Osteoblast (primary cell): Measurements from ENCODE around the gene TTC13. TPM values are rescaled to one million over a fixed set of nuclear protein-coding genes. Genes with fewer than 3 reads are reported as not detected.
A peak's percentile ranks its signal among the peaks of the same experiment; 100 is the strongest.

ENCODE experiments used
- DNase-seq: peaks from one replicate; pipeline ENCODE4 v3.0.0; 2011; ENCODE audit warnings: low spot score, mixed read lengths; ENCODE audit not compliant: insufficient read length; ENCODE audit errors: missing footprints
- H2AFZ ChIP-seq: 2 replicates; pipeline ENCODE4 v1.6.0; 2011; ENCODE audit warnings: mild to moderate bottlenecking, low read length
- H3K27ac ChIP-seq: 2 replicates; pipeline ENCODE4 v1.5.1; 2011; ENCODE audit warnings: mild to moderate bottlenecking, low read depth, low read length, moderate library complexity
- H3K27me3 ChIP-seq: 2 replicates; pipeline ENCODE4 v1.6.0; 2012; ENCODE audit warnings: mild to moderate bottlenecking, control low read depth, inconsistent platforms, low read length, moderate library complexity; ENCODE audit not compliant: insufficient read depth
- H3K36me3 ChIP-seq: 2 replicates; pipeline ENCODE4 v1.5.1; 2011; ENCODE audit warnings: mild to moderate bottlenecking, low read length, control low read depth, moderate library complexity; ENCODE audit not compliant: insufficient read depth
- H3K4me1 ChIP-seq: 2 replicates; pipeline ENCODE4 v1.5.1; 2011; ENCODE audit warnings: mild to moderate bottlenecking, low read length, control low read depth, moderate library complexity; ENCODE audit not compliant: insufficient read depth
- H3K4me2 ChIP-seq: 2 replicates; pipeline ENCODE4 v1.6.0; 2011; ENCODE audit warnings: mild to moderate bottlenecking, low read length; ENCODE audit not compliant: insufficient read depth
- H3K4me3 ChIP-seq: fragments of 200-600 bp; sonication (generic); 3 replicates; pipeline ENCODE4 v1.5.1; 2012; ENCODE audit warnings: mild to moderate bottlenecking, low read length, inconsistent platforms; ENCODE audit not compliant: insufficient read depth
- H3K79me2 ChIP-seq: 2 replicates; pipeline ENCODE4 v1.6.0; 2012; ENCODE audit warnings: mild to moderate bottlenecking, low read length, control low read depth, inconsistent platforms; ENCODE audit not compliant: insufficient read depth
- H3K9me3 ChIP-seq: 2 replicates; pipeline ENCODE4 v1.5.1; 2011; ENCODE audit warnings: low read depth, low read length, control low read depth
- H4K20me1 ChIP-seq: 2 replicates; pipeline ENCODE4 v1.6.0; 2012; ENCODE audit warnings: mild to moderate bottlenecking, low read length, control low read depth; ENCODE audit not compliant: insufficient read depth
- CTCF ChIP-seq: IDR thresholded peaks from 2 replicates; pipeline ENCODE4 v1.5.1; 2011; ENCODE audit warnings: mild to moderate bottlenecking, low read depth, low read length, moderate library complexity; ENCODE audit errors: extremely low read depth
- total RNA-seq: library from RNA; depleted of rRNA; stranded (reverse); fragments of >200 nt; gene quantifications from 2 replicates; pipeline ENCODE4 v1.2.3, GENCODE V29; 2012

Gene TTC13
- total RNA-seq, 1 donor = 15.9 TPM

- no peak for TF ChIP-seq CTCF
- Histone ChIP-seq H3K36me3 (peaks cover 4% of the 10 kb centered on the region), H3K27ac (no peak overlapping the region), H2AFZ (no peak overlapping the region), H3K9me3 (no peaks in the 10 kb centered on the region), H3K4me2 (no peak overlapping the region), H3K79me2 (peaks cover 26% of the 10 kb centered on the region), H3K4me1 (peaks cover 19% of the 10 kb centered on the region), H3K27me3 (no peaks in the 10 kb centered on the region), H4K20me1 (no peaks in the 10 kb centered on the region), H3K4me3 (no peak overlapping the region)
- DNase-seq = peak; percentile 50
Observed at GRCh38 chr1:230972855-230973271, 5.8 kb downstream of the TTC13 start.

GRCh38 chr1:230971771-230972170, 6.9 kb downstream of the TTC13 start:
- no peaks in the 10 kb centered on the region for H3K27me3 ChIP-seq
- no peak overlapping the region for H3K4me3 ChIP-seq
- H3K4me1 ChIP-seq = peaks cover 14% of the 10 kb centered on the region
- no peak overlapping the region for H3K4me2 ChIP-seq
- no peak overlapping the region for H2AFZ ChIP-seq
- no peak for DNase-seq
- TF ChIP-seq CTCF = no peak
- no peaks in the 10 kb centered on the region for H3K9me3 ChIP-seq
- peaks cover under 1% of the 10 kb centered on the region for H4K20me1 ChIP-seq
- peaks cover 4% of the 10 kb centered on the region for H3K36me3 ChIP-seq
- H3K27ac ChIP-seq = no peak overlapping the region
- peaks cover 15% of the 10 kb centered on the region for H3K79me2 ChIP-seq

DNA sequence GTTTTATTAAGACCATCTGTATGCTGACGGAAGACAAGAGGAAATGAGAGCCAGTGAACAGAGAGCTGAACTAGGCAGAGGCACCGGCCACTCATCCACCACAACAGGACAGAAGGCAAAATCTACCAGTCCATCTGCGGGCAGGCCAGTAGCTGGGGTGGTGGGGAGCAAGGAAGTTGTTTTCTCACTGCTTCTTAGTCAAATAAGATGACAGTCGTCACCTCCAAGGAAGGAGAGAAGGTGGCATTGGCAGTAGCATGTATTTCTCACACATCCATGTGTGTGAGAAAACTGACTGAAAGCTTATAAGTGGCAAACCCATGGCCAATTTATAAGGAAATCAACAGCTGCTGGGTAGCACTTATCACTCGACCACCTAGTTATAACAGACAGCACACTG, 8.2 kb downstream of the TTC13 start:
- no peak overlapping the region for H3K4me3 ChIP-seq
- H4K20me1 ChIP-seq = peaks cover 4% of the 10 kb centered on the region
- H3K79me2 ChIP-seq = peaks cover 8% of the 10 kb centered on the region
- H3K4me2 ChIP-seq = no peak overlapping the region
- no peak for DNase-seq
- TF ChIP-seq CTCF = no peak
- H3K9me3 ChIP-seq = no peaks in the 10 kb centered on the region
- no peaks in the 10 kb centered on the region for H3K36me3 ChIP-seq
- H3K4me1 ChIP-seq = peaks cover 14% of the 10 kb centered on the region
- H3K27ac ChIP-seq = no peak overlapping the region
- H2AFZ ChIP-seq = no peak overlapping the region
- no peaks in the 10 kb centered on the region for H3K27me3 ChIP-seq

DNA sequence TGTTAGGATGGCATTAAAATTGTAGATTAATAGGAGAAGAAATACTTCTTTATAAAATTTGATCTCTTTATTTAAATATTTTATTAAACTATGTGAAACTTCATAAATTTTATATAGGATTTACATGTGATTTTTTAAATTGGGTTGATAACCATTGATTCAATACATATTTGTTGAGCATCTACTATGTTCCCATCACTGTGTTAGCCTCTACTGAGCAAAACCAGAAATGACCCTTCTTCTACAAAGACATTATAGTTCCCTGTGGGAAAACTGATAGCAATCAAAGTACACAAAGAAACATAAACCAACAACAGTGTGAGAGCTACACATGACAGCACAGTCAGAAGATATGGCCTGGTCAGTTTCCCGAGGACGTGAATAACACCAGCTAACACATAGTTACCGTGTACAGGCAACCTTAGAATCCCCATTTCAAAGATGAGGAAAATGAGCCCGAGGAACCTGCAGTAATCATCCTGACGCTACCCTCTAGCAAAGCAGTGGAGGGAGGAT, 12.2 kb downstream of the TTC13 start:
- H3K9me3 ChIP-seq = no peaks in the 10 kb centered on the region
- no peak overlapping the region for H3K4me3 ChIP-seq
- H3K27ac ChIP-seq = no peak overlapping the region
- H3K4me1 ChIP-seq = peaks cover under 1% of the 10 kb centered on the region
- H3K4me2 ChIP-seq = no peak overlapping the region
- no peak for TF ChIP-seq CTCF
- H3K36me3 ChIP-seq = no peaks in the 10 kb centered on the region
- peaks cover 6% of the 10 kb centered on the region for H3K79me2 ChIP-seq
- DNase-seq = no peak
- no peaks in the 10 kb centered on the region for H3K27me3 ChIP-seq
- H2AFZ ChIP-seq = no peak overlapping the region
- peaks cover 4% of the 10 kb centered on the region for H4K20me1 ChIP-seq
